ENCODE measurements around the gene CYB561.
A peak's percentile ranks its signal among the peaks of the same experiment; 100 is the strongest.

The CYB561 gene

GRCh38 chr17:63445954-63446752, at the start of gene CYB561:
Gene CYB561 (minus strand): TSS chr17:63446306. CDS start chr17:63437547, 8,759 bp downstream.
- DNase-seq: peak; percentile 56

- DNase-seq: no peak
Observed at GRCh38 chr17:63495491-63495890, 49.4 kb upstream of the CYB561 start.

- DNase-seq: no peak
Observed at GRCh38 chr17:63494300-63494928, 48.3 kb upstream of the CYB561 start.

- no peak for DNase-seq
Observed at GRCh38 chr17:63493411-63493810, 47.3 kb upstream of the CYB561 start.

GRCh38 chr17:63492940-63493339, 46.8 kb upstream of the CYB561 start:
- no peak for DNase-seq

GRCh38 chr17:63491977-63492618, 46.0 kb upstream of the CYB561 start:
- DNase-seq: no peak

GRCh38 chr17:63491413-63491812, 45.3 kb upstream of the CYB561 start:
- DNase-seq: no peak

- no peak for DNase-seq
Observed at GRCh38 chr17:63490858-63491400, 44.8 kb upstream of the CYB561 start.

GRCh38 chr17:63490329-63490728, 44.2 kb upstream of the CYB561 start:
- no peak for DNase-seq

- no peak for DNase-seq
Observed at GRCh38 chr17:63489291-63489690, 43.2 kb upstream of the CYB561 start.

- no peak for DNase-seq
Observed at GRCh38 chr17:63488851-63489250, 42.7 kb upstream of the CYB561 start.

- no peak for DNase-seq
Observed at GRCh38 chr17:63487014-63487339, 40.9 kb upstream of the CYB561 start.

- no peak for DNase-seq
Observed at GRCh38 chr17:63486317-63487013, 40.4 kb upstream of the CYB561 start.

GRCh38 chr17:63483655-63484575, 37.8 kb upstream of the CYB561 start:
- no peak for DNase-seq

GRCh38 chr17:63483038-63483437, 36.9 kb upstream of the CYB561 start:
- no peak for DNase-seq

- DNase-seq: no peak
Observed at GRCh38 chr17:63482509-63482908, 36.4 kb upstream of the CYB561 start.

- no peak for DNase-seq
Observed at GRCh38 chr17:63481488-63481870, 35.4 kb upstream of the CYB561 start.

GRCh38 chr17:63480826-63481487, 34.9 kb upstream of the CYB561 start:
- DNase-seq: no peak

- DNase-seq: no peak
Observed at GRCh38 chr17:63480192-63480784, 34.2 kb upstream of the CYB561 start.

GRCh38 chr17:63479495-63480184, 33.5 kb upstream of the CYB561 start:
- DNase-seq: no peak

All from NCI-H748 treated with DMSO at 0.1 percent for 48 hours (cell line).